GM23248 (cell line): Measurements from ENCODE around the gene BTN3A1.

ENCODE experiments used
- EZH2 ChIP-seq: fragments of 200-600 bp; sonication (generic); IDR thresholded peaks from 2 replicates; pipeline ENCODE4 v1.6.1; 2018; ENCODE audit warnings: antibody characterized with exemption, mild to moderate bottlenecking; ENCODE audit not compliant: insufficient read depth, poor library complexity, severe bottlenecking
- EZH2phosphoT487 ChIP-seq: fragments of 200-600 bp; sonication (generic); IDR thresholded peaks from 2 replicates; pipeline ENCODE4 v1.6.1; 2018; ENCODE audit warnings: antibody characterized with exemption, moderate library complexity, mild to moderate bottlenecking, low read depth; ENCODE audit not compliant: insufficient read depth

DNA sequence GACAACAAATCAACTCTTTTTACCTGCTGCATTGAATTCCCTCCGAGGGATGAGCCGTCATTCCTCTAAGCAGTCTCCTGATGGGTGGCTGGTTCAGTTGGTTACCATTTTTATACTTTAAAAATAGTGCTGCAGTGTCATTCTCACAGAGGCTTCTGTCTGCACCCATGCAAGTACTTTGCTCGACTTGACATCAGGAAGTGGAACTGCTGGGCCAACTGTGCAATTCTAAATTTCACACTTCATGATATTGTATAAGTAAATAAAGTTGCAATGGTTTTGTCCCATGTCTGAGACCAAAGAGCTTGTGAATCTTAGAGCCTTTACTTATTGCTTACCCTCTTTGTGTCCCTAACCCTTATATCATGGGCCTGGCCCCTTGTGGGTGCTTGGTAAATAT, 2.5 kb downstream of the BTN3A1 start:
- no peak for TF ChIP-seq EZH2
- TF ChIP-seq EZH2phosphoT487, result no peak
